ENCODE data around the gene AFTPH.

- TF ChIP-seq CTCF (IDR thresholded peaks at IDR 0.05; ENCODE audit: low read length) (no peak), EZH2 (optimal IDR thresholded peaks at IDR 0.05; ENCODE audit: low read depth, low read length) (no peak)
These were observed 77.8 kb downstream of the AFTPH start for GRCh38 chr2:64601785-64602391.
